ENCODE results near the gene GPX3.

Gene GPX3

GRCh38 chr5:151072630-151073025 is 52.2 kb downstream of the GPX3 start:
- DNase-seq (ENCODE audit: extremely low spot score): no peak
- ChIA-PET CTCF (interaction anchor here (0.5 to 1.8 kb wide), 4 partner anchors 9 to 70 kb away, joined by 3 to 8 read pairs (median 5); no protein-coding TSS in a partner anchor), POLR2A (no interaction called here)
- TF ChIP-seq BHLHE40 (IDR thresholded peaks at IDR 0.05; ENCODE audit: borderline replicate concordance): no peak
- TF ChIP-seq FOXK2 (IDR thresholded peaks at IDR 0.05): no peak
- TF ChIP-seq ZNF384 (IDR thresholded peaks at IDR 0.05): no peak
- no peak for TF ChIP-seq ARNT (IDR thresholded peaks at IDR 0.05)
- TF ChIP-seq ELF4 (IDR thresholded peaks at IDR 0.05): no peak
- no peak for TF ChIP-seq PKNOX1 (IDR thresholded peaks at IDR 0.05)
- TF ChIP-seq SUZ12 (IDR thresholded peaks at IDR 0.05): no peak
- no peak for TF ChIP-seq TARDBP (IDR thresholded peaks at IDR 0.05)
- no peak for TF ChIP-seq CTBP1 (IDR thresholded peaks at IDR 0.05; ENCODE audit: borderline replicate concordance)
- no peak for TF ChIP-seq FOXM1 (IDR thresholded peaks at IDR 0.05; ENCODE audit: borderline replicate concordance)
- TF ChIP-seq NFRKB (IDR thresholded peaks at IDR 0.05): no peak
- TF ChIP-seq HDGF (IDR thresholded peaks at IDR 0.05; ENCODE audit: borderline replicate concordance): no peak
- no peak for TF ChIP-seq FOXA1 (IDR thresholded peaks at IDR 0.05)
- no peak for TF ChIP-seq L3MBTL2 (conservative IDR thresholded peaks at IDR 0.05)

GRCh38 chr5:151073280-151073679 is 52.9 kb downstream of the GPX3 start:
- DNase-seq (ENCODE audit: extremely low spot score): no peak
- ChIA-PET POLR2A (no interaction called here), CTCF (interaction anchor here (0.7 to 1.7 kb wide), 2 partner anchors 9 to 45 kb away, joined by 4 to 8 read pairs; no protein-coding TSS in a partner anchor)
- TF ChIP-seq BHLHE40 (IDR thresholded peaks at IDR 0.05; ENCODE audit: borderline replicate concordance): no peak
- no peak for TF ChIP-seq FOXA1 (IDR thresholded peaks at IDR 0.05)
- TF ChIP-seq LEF1 (IDR thresholded peaks at IDR 0.05; ENCODE audit: borderline replicate concordance): no peak
- TF ChIP-seq HDGF (IDR thresholded peaks at IDR 0.05; ENCODE audit: borderline replicate concordance): no peak
- no peak for TF ChIP-seq SP1 (IDR thresholded peaks at IDR 0.05)
- no peak for TF ChIP-seq NFRKB (IDR thresholded peaks at IDR 0.05)
- TF ChIP-seq ZNF384 (IDR thresholded peaks at IDR 0.05): no peak
- no peak for TF ChIP-seq ARNT (IDR thresholded peaks at IDR 0.05)
- no peak for TF ChIP-seq SUZ12 (IDR thresholded peaks at IDR 0.05)

GRCh38 chr5:151074557-151074956 is 54.2 kb downstream of the GPX3 start:
- DNase-seq (ENCODE audit: extremely low spot score): no peak
- TF ChIP-seq ELF4 (IDR thresholded peaks at IDR 0.05) (no peak), L3MBTL2 (conservative IDR thresholded peaks at IDR 0.05) (no peak), FOXK2 (IDR thresholded peaks at IDR 0.05) (no peak), NFRKB (IDR thresholded peaks at IDR 0.05) (no peak), BHLHE40 (IDR thresholded peaks at IDR 0.05; ENCODE audit: borderline replicate concordance) (no peak), PKNOX1 (IDR thresholded peaks at IDR 0.05) (no peak), FOXM1 (IDR thresholded peaks at IDR 0.05; ENCODE audit: borderline replicate concordance) (no peak), FOXA1 (IDR thresholded peaks at IDR 0.05) (no peak), SP1 (IDR thresholded peaks at IDR 0.05) (no peak), TARDBP (IDR thresholded peaks at IDR 0.05) (no peak), HDGF (IDR thresholded peaks at IDR 0.05; ENCODE audit: borderline replicate concordance) (no peak), LEF1 (IDR thresholded peaks at IDR 0.05; ENCODE audit: borderline replicate concordance) (no peak), CTBP1 (IDR thresholded peaks at IDR 0.05; ENCODE audit: borderline replicate concordance) (no peak), ZNF384 (IDR thresholded peaks at IDR 0.05) (no peak), ARNT (IDR thresholded peaks at IDR 0.05) (no peak), SUZ12 (IDR thresholded peaks at IDR 0.05) (no peak)
- ChIA-PET POLR2A (no interaction called here), CTCF (interaction anchor here (0.6 kb wide), 1 partner anchor 24 kb away, joined by 3 read pairs; no protein-coding TSS in a partner anchor)

- no peak for DNase-seq (ENCODE audit: extremely low spot score)
- TF ChIP-seq SUZ12 (IDR thresholded peaks at IDR 0.05): no peak
- TF ChIP-seq L3MBTL2 (conservative IDR thresholded peaks at IDR 0.05): no peak
- no peak for TF ChIP-seq NFRKB (IDR thresholded peaks at IDR 0.05)
- no peak for TF ChIP-seq CTBP1 (IDR thresholded peaks at IDR 0.05; ENCODE audit: borderline replicate concordance)
- no peak for TF ChIP-seq ARNT (IDR thresholded peaks at IDR 0.05)
- no peak for TF ChIP-seq SP1 (IDR thresholded peaks at IDR 0.05)
- TF ChIP-seq FOXA1 (IDR thresholded peaks at IDR 0.05): no peak
- CTCF ChIA-PET: interaction anchor here (0.6 kb wide), 1 partner anchor 15 kb away, joined by 3 read pairs; no protein-coding TSS in a partner anchor
- POLR2A ChIA-PET: interaction anchor here (0.5 kb wide), 1 partner anchor 371 kb away, joined by 3 read pairs; the partner anchor contains the start of gene SLC36A1
Observed at GRCh38 chr5:151075698-151076331, 55.4 kb downstream of the GPX3 start.

GRCh38 chr5:151076616-151077015 is 56.2 kb downstream of the GPX3 start:
- no peak for DNase-seq (ENCODE audit: extremely low spot score)
- POLR2A ChIA-PET: no interaction called here
- CTCF ChIA-PET: no interaction called here
- no peak for TF ChIP-seq PKNOX1 (IDR thresholded peaks at IDR 0.05)
- TF ChIP-seq BHLHE40 (IDR thresholded peaks at IDR 0.05; ENCODE audit: borderline replicate concordance): no peak
- no peak for TF ChIP-seq NFRKB (IDR thresholded peaks at IDR 0.05)
- TF ChIP-seq ARNT (IDR thresholded peaks at IDR 0.05): no peak
- TF ChIP-seq HDGF (IDR thresholded peaks at IDR 0.05; ENCODE audit: borderline replicate concordance): no peak
- no peak for TF ChIP-seq FOXK2 (IDR thresholded peaks at IDR 0.05)
- TF ChIP-seq SP1 (IDR thresholded peaks at IDR 0.05): no peak
- no peak for TF ChIP-seq LEF1 (IDR thresholded peaks at IDR 0.05; ENCODE audit: borderline replicate concordance)
- no peak for TF ChIP-seq SUZ12 (IDR thresholded peaks at IDR 0.05)
- TF ChIP-seq CTBP1 (IDR thresholded peaks at IDR 0.05; ENCODE audit: borderline replicate concordance): no peak
- TF ChIP-seq FOXA1 (IDR thresholded peaks at IDR 0.05): no peak
- TF ChIP-seq ELF4 (IDR thresholded peaks at IDR 0.05): no peak

GRCh38 chr5:151077419-151077818 is 57.0 kb downstream of the GPX3 start:
- CTCF ChIA-PET: no interaction called here
- POLR2A ChIA-PET: no interaction called here
- DNase-seq (ENCODE audit: extremely low spot score): no peak
- no peak for TF ChIP-seq L3MBTL2 (conservative IDR thresholded peaks at IDR 0.05)
- TF ChIP-seq FOXA1 (IDR thresholded peaks at IDR 0.05): no peak
- no peak for TF ChIP-seq SP1 (IDR thresholded peaks at IDR 0.05)
- no peak for TF ChIP-seq SUZ12 (IDR thresholded peaks at IDR 0.05)
- no peak for TF ChIP-seq CTBP1 (IDR thresholded peaks at IDR 0.05; ENCODE audit: borderline replicate concordance)
- TF ChIP-seq TARDBP (IDR thresholded peaks at IDR 0.05): no peak
- no peak for TF ChIP-seq ZNF384 (IDR thresholded peaks at IDR 0.05)
- no peak for TF ChIP-seq NFRKB (IDR thresholded peaks at IDR 0.05)
